ENCODE results near the gene CLDN1. TPM values are rescaled to one million over a fixed set of nuclear protein-coding genes. Genes with fewer than 3 reads are reported as not detected.

Gene CLDN1
- total RNA-seq, 4 donors from 2014 or later: 0.25 to 1.00 (median 0.36) TPM; not detected in 1

DNA sequence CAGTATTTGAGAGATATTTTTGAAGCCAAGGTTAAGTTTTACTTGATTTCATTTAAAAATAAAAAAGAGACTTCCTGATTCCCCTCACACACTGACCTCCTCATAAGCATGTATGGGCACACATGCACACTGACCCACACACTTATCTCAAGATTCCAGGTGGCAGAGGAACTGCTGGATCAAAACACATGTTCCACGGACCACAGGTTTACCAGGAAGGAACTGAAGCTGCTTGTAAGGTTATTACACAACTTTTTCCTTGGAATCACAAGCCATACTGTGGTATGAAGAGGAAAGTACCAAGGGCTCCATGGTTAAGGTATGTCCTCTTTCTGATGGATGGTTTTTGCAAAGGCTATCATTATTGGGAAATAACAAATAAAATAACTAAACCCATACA, 7.5 kb downstream of the CLDN1 start:
- no peak for TF ChIP-seq POLR2A (IDR thresholded peaks at IDR 0.05)
- TF ChIP-seq, protein P1, sequence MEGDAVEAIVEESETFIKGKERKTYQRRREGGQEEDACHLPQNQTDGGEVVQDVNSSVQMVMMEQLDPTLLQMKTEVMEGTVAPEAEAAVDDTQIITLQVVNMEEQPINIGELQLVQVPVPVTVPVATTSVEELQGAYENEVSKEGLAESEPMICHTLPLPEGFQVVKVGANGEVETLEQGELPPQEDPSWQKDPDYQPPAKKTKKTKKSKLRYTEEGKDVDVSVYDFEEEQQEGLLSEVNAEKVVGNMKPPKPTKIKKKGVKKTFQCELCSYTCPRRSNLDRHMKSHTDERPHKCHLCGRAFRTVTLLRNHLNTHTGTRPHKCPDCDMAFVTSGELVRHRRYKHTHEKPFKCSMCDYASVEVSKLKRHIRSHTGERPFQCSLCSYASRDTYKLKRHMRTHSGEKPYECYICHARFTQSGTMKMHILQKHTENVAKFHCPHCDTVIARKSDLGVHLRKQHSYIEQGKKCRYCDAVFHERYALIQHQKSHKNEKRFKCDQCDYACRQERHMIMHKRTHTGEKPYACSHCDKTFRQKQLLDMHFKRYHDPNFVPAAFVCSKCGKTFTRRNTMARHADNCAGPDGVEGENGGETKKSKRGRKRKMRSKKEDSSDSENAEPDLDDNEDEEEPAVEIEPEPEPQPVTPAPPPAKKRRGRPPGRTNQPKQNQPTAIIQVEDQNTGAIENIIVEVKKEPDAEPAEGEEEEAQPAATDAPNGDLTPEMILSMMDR (IDR thresholded peaks at IDR 0.05 in 4 of 5, conservative IDR thresholded peaks at IDR 0.05 in 1 of 5): no peak
- no peak for DNase-seq
- intact Hi-C loops (cut with DNase I; ENCODE audit: low total_unique reads): no loop called here
- Histone ChIP-seq H3K27me3 (no peaks in the 10 kb centered on the region), H3K36me3 (no peaks in the 10 kb centered on the region), H3K27ac (no peak overlapping the region), H3K4me1 (no peaks in the 10 kb centered on the region), H3K4me3 (no peak overlapping the region), H3K9me3 (no peaks in the 10 kb centered on the region)
- in situ Hi-C loops (cut with MboI; ENCODE audit: low sequenced_read_pairs in 4 of 4): loop anchor here in 1 of 4 donors (5.0 kb wide), 1 partner anchor 352 kb away; no protein-coding TSS in a partner anchor
- no peak for ATAC-seq

- no peak overlapping the region for H3K27ac ChIP-seq
- ATAC-seq (no peak), DNase-seq (no peak)
- H3K4me3 ChIP-seq: no peak overlapping the region
- intact Hi-C loops (cut with DNase I; ENCODE audit: low total_unique reads) (no loop called here), in situ Hi-C loops (cut with MboI; ENCODE audit: low sequenced_read_pairs in 4 of 4) (no loop called here)
- peaks cover 0 to 5% of the 10 kb centered on the region in 2 donors for H3K4me1 ChIP-seq
- H3K27me3 ChIP-seq: no peaks in the 10 kb centered on the region
- no peaks in the 10 kb centered on the region for H3K36me3 ChIP-seq
- no peak for TF ChIP-seq POLR2A (IDR thresholded peaks at IDR 0.05)
- TF ChIP-seq, protein P1 (IDR thresholded peaks at IDR 0.05 in 4 of 5, conservative IDR thresholded peaks at IDR 0.05 in 1 of 5): no peak
- no peaks in the 10 kb centered on the region for H3K9me3 ChIP-seq
Measured at GRCh38 chr3:190309414-190309813, 12.8 kb downstream of the CLDN1 start.

DNA sequence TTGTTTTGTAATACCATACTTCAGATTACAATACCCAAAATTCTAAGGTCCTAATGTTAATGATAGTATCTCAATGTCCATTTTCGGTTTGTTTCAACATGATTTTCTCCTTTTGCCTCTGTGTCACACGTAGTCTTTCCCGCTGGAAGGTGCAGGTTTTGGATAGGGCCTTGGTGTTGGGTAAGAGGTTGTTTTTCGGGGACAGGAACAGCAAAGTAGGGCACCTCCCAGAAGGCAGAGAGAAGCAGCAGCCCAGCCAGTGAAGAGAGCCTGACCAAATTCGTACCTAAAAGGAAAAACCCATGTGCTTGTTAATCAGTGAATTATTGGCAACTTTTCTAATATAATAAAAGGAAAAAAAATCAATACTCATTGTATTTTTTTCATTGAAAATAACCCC, 14.1 kb downstream of the CLDN1 start:
- Histone ChIP-seq H3K27me3 (no peaks in the 10 kb centered on the region), H3K9me3 (no peaks in the 10 kb centered on the region), H3K4me3 (no peak overlapping the region), H3K36me3 (no peaks in the 10 kb centered on the region), H3K4me1 (peaks cover 0 to 5% of the 10 kb centered on the region in 2 donors), H3K27ac (no peak overlapping the region)
- intact Hi-C loops (cut with DNase I; ENCODE audit: low total_unique reads): no loop called here
- in situ Hi-C loops (cut with MboI; ENCODE audit: low sequenced_read_pairs in 4 of 4): no loop called here
- TF ChIP-seq, protein P1 (IDR thresholded peaks at IDR 0.05 in 4 of 5, conservative IDR thresholded peaks at IDR 0.05 in 1 of 5): no peak
- TF ChIP-seq POLR2A (IDR thresholded peaks at IDR 0.05): no peak
- DNase-seq: no peak
- no peak for ATAC-seq

DNA sequence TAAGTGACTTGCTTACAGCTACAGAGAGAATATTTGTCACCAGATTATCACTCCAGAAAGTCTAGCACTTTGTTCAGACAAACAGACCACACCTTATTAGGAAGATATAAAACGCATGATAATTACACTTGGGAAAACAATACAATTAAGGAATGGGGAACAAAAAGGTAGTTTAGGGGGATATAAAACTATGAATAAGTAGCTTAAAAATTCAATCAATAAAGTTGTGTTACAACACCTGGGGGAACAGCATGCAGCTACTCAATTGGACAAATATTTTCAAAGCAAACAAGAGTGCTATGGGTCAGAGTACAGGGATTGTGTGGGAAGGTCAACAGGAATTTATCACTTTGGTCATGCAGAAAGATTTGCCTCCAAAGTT, 15.1 kb downstream of the CLDN1 start:
- intact Hi-C loops (cut with DNase I; ENCODE audit: low total_unique reads) (no loop called here), in situ Hi-C loops (cut with MboI; ENCODE audit: low sequenced_read_pairs in 4 of 4) (no loop called here)
- peak overlapping the region in 1 of 4 donors; percentile 43 for H3K27ac ChIP-seq
- TF ChIP-seq POLR2A (IDR thresholded peaks at IDR 0.05): no peak
- TF ChIP-seq, protein P1 (IDR thresholded peaks at IDR 0.05 in 4 of 5, conservative IDR thresholded peaks at IDR 0.05 in 1 of 5): no peak
- DNase-seq (no peak), ATAC-seq (no peak)
- H3K4me3 ChIP-seq: no peak overlapping the region
- no peaks in the 10 kb centered on the region for H3K9me3 ChIP-seq
- H3K36me3 ChIP-seq: no peaks in the 10 kb centered on the region
- no peaks in the 10 kb centered on the region for H3K27me3 ChIP-seq
- H3K4me1 ChIP-seq: peaks cover 0 to 5% of the 10 kb centered on the region in 2 donors

Measured in gastrocnemius medialis (tissue), 4 donors.